Choroid plexus epithelial cell (primary cell): Measurements from ENCODE around the gene SLC38A10.

Experiments
- DNase-seq: peaks from one replicate; pipeline ENCODE4 v3.0.0-alpha.2; 2010; ENCODE audit warnings: low read depth
- H3K4me3 ChIP-seq: 2 replicates; pipeline ENCODE4 v1.5.1; 2011; ENCODE audit warnings: low read depth, mild to moderate bottlenecking, control low read depth, low read length, moderate library complexity
- CTCF ChIP-seq: conservative IDR thresholded peaks from 2 replicates; pipeline ENCODE4 v1.5.1; 2011; ENCODE audit warnings: low read depth, mild to moderate bottlenecking, control low read depth, inconsistent platforms, low read length, moderate library complexity

The SLC38A10 gene

GRCh38 chr17:81305051-81305630 lies 10.0 kb upstream of the SLC38A10 start:
- DNase-seq, result no peak
- H3K4me3 ChIP-seq, result no peak overlapping the region
- TF ChIP-seq CTCF, result no peak

GRCh38 chr17:81304196-81305015 lies 9.3 kb upstream of the SLC38A10 start:
- DNase-seq, result no peak
- TF ChIP-seq CTCF, result no peak
- no peak overlapping the region for H3K4me3 ChIP-seq

- H3K4me3 ChIP-seq, result no peak overlapping the region
- no peak for DNase-seq
- TF ChIP-seq CTCF, result no peak
These were observed 8.3 kb upstream of the SLC38A10 start for GRCh38 chr17:81303385-81303784.

GRCh38 chr17:81302861-81303333 lies 7.8 kb upstream of the SLC38A10 start:
- no peak for DNase-seq
- no peak overlapping the region for H3K4me3 ChIP-seq
- TF ChIP-seq CTCF, result no peak

- H3K4me3 ChIP-seq, result no peak overlapping the region
- no peak for TF ChIP-seq CTCF
- no peak for DNase-seq
These were observed 7.2 kb upstream of the SLC38A10 start for GRCh38 chr17:81302324-81302723.

- no peak for DNase-seq
- H3K4me3 ChIP-seq, result no peak overlapping the region
These were observed 6.4 kb upstream of the SLC38A10 start for GRCh38 chr17:81301195-81302144.

More at GRCh38 chr17:81301195-81302144, 6.4 kb upstream of the SLC38A10 start:
- no peak for TF ChIP-seq CTCF
